Suppressor macrophage treated with lipopolysaccharide for 1 hour (primary cell): ENCODE results near the gene PLEKHN1.
A peak's percentile ranks its signal among the peaks of the same experiment; 100 is the strongest.

Source experiments
- DNase-seq, 3 donors: peaks; one replicate each; pipeline ENCODE4 v3.0.0-alpha.2; 2020 to 2022

Gene PLEKHN1

DNA sequence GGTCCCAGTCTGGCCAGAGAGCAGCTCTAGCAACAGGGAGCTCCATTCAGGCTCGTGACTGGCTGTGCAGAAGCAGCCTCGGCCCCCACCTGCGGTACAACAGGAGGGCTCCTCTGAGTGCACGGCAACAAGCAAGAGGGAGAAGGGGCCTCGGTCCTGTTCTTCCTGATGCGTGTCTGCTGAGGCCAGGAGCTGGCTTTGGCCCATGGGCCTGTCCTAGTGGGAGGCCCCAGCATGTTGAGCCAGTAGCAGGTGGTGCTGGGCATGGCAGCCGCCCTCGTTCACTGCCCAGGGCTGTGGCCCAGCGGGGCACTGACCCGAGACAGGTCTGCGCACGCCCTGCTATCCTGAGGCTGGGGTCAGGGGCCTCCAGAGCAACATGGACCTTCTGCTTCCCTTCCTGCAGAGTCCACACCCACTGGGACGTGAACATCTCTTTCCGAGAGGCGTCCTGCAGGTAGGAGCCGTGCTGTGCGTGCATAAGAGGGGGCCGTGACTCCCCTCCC lies 35.6 kb upstream of the PLEKHN1 start:
- no peak for DNase-seq

- DNase-seq: no peak
Measured at GRCh38 chr1:931380-932172, 34.7 kb upstream of the PLEKHN1 start.

DNA sequence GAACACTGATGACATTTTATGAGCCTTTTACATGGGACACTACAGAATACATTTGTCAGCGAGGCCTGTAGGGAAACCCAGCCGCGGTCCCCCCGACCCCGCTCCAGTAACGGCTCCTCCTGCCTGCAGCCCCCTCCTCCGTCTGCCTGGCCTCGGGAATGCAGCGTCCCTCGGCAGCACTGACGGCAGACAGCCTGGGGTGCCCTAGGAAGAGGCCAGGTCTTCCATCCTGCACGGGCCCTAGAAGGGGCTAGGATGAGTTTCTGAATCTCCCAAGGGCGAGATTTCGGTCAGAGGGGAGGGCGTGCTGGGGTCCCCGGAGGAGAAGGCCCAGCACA lies 34.1 kb upstream of the PLEKHN1 start:
- no peak for DNase-seq

DNA sequence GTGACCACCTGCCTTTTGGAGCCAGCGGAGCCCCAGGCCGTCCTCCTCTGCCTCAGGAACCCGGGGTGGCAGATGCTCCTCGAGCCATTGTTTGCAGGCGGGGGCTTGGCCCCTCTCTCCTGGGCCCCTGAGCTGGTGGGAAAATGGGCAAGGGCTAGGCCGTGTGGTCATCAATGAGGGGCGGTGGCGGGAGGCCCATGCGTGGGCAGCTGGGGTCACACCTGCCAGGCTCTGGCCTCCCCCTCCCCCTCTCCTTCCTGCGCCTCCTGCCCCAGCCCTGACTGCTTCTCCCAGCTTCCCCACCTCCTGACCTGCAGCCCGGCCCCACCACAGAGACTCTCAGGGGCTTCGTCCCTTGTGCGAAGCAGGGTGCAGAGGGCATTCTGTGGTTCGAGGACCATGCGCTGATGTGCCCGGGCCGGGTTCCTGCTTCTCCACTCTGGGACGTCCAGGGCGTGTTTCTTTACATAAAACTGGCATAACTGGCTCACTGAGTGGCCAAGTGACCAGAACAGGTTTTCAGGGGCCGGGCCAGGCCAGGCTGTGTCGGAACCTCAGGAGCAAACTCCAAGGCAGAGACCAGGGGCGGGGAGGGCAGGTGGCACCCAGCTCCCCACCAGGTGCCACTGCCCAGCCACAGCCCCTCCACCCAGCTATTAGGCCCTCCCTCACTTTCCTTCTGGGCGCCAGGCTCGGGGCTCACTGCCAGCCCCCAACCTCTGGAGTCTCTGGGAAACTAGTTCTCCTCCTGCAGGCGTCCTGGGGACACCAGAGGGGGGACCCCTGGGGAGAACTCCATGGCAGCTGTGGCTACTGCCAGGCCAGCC lies 33.3 kb upstream of the PLEKHN1 start:
- DNase-seq: no peak

DNA sequence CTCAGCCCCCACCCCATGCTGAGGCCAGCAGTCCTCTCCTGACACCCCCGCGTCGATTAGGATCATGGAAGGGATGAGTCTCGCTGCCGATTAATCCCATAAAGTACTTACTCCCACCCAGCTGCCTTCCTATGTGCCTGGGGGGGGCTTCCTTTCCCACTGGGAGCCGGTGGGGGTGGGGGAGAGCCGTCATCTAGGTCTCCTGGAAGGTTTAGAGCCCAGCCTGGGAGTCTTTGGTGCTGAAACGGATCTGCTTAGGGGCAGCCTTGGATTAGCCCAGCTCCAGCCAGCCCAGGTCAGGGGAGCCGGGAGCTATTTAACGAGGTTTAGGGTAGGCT lies 32.7 kb upstream of the PLEKHN1 start:
- no peak for DNase-seq

DNA sequence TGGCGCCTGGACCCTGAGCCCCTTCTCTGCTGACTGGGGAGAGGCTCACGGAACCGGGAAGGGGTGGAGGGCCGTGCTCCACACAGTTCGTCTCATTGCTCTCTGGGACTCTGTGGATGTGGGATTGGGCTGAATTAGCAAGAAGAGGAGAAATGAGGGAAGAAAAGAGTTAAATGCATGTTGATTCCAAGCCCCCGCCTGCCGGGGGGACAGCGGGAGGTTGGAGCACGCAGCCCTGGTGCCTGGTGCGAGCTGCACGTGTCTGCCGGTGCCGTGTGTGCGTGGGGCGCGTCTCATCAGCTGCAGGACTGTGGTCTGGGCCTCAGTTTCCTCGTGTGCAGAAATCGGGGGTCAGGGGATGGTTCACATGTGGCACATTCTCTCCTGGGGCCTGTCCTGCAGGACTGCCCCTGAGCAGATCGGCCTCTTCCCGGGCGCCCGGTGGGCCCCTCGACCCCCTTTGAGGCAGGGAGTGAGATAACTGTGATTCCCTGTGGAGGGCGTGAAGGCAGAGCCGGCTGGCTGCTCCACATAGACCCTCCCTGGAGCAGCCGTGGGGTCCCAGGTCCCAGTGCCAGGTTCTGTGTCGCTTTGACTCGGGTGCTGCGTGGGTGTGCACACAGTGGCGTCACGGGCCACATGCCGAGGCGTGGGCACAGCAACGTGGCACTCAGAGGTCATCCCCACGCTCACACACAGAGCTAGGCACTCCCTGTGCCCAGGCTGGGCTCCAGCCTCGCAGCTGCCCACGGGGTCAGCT lies 31.1 kb upstream of the PLEKHN1 start:
- peak in 2 of 3 donors; percentile 48 to 56 for DNase-seq

DNA sequence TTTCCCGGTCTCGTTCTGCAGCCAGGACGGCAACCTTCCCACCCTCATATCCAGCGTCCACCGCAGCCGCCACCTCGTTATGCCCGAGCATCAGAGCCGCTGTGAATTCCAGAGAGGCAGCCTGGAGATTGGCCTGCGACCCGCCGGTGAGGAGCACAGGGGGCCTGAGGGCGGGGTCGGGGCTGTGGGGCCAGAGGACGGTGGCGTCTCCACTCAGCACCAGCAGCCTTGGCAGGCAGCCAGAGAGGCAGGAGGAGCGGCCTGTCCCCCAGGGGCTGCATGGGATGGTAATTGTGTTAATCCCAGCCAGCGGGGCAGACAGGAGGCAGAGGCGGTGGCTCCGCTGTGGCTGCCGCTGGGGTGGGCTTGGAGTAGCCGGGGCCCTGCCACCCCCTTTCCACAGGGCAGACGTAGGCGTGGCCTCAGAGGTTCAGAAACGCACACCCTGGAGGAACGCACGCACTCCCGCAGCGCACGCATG lies 30.5 kb upstream of the PLEKHN1 start:
- DNase-seq: no peak

DNA sequence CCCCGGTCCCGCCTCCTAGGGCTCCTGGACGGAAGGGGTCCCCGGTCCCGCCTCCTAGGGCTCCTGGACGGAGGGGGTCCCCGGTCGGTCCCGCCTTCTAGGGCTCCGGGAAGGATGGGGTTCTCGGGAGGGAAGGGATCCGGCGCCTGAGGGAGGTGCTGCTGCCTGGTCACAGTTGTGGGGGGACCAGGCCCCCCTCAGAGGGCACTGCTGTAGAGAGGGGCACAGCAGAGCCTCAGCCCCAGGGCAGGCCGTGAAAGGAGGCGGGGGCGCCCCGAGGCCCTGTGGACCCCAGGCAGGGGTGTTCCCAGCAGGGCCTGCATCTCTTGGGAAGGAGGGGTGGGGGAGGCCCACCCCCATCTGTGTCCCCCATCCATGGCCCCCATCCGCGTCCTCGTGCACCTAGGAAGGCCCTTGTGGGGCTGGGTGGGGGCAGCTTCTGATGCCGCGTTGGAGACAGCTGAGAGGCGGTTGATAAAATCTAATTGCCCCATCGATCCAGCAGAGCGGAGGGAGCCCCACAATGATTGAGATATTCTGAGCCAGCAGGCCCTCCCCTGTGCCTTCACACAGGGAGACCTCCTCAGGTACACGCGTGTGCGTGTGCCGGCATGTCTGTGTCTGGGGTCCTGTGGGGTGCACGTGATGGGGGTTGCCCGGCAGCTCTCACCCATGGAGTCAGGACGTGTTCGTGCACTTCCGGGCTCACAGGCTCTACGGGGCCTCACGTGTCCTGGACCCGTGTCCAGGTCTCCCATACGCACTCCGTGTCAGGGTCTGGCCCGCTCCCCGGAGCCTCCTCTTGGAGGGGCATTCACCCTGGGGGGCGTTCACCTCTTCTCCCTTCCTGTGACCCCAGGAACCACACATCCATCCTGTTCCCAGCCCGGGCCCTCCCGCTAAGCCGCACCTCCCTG lies 29.7 kb upstream of the PLEKHN1 start:
- DNase-seq: no peak

DNA sequence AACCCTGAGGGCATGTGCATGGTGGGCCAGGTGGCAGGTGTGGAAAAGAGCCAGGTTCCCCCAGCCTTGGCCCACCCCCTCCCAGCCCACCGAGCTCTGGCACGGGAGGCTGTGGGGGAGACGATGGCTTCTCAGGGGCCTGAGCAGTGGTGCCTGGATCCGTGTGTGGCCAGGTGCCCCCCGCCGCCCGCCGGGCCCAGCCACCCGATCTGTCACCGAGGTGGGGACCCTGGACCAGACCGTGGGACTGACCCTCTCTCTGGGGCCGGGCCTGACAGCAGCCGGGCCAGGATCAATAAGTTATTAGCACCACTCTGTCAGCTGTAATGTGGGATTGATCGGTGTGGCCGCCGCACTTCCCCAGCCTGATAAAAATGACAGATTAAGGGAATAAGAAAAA lies 28.8 kb upstream of the PLEKHN1 start:
- no peak for DNase-seq

GRCh38 chr1:938088-938683 lies 28.1 kb upstream of the PLEKHN1 start:
- DNase-seq: peak; percentile 26 to 47 (median 40)

- DNase-seq: no peak
Measured at GRCh38 chr1:938711-939489, 27.4 kb upstream of the PLEKHN1 start.

- DNase-seq: no peak
Measured at GRCh38 chr1:939511-940106, 26.7 kb upstream of the PLEKHN1 start.

GRCh38 chr1:940107-941014 lies 25.9 kb upstream of the PLEKHN1 start:
- peak in 2 of 3 donors; percentile 25 to 63 for DNase-seq

DNA sequence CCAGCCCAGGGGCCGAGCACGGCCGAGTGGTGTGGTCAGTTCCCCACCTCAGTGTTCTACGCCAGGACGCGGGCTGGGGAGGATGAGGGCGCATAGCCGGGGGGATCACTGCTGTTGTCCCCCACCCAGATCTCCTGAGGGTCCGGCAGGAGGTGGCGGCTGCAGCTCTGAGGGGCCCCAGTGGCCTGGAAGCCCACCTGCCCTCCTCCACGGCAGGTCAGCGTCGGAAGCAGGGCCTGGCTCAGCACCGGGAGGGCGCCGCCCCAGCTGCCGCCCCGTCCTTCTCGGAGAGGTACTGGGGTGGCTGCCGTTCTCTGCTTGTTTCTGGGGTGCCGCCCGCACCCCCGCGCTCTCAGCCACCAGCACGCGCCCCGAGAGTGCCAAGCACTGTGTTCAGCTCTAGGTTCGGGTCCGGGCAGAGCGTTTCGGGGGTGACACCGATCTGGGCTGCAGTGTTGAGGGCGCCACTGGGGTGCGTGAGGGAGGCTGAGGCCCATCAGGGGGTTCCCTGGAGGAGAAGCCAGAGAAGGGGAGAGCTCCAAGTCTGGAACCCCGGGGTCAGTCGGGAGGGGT lies 25.2 kb upstream of the PLEKHN1 start:
- DNase-seq: no peak

GRCh38 chr1:941588-942383 lies 24.5 kb upstream of the PLEKHN1 start:
- peak; percentile 48 to 71 (median 55) for DNase-seq

GRCh38 chr1:942411-942821 lies 23.9 kb upstream of the PLEKHN1 start:
- DNase-seq: peak in 1 of 3 donors; percentile 34

DNA sequence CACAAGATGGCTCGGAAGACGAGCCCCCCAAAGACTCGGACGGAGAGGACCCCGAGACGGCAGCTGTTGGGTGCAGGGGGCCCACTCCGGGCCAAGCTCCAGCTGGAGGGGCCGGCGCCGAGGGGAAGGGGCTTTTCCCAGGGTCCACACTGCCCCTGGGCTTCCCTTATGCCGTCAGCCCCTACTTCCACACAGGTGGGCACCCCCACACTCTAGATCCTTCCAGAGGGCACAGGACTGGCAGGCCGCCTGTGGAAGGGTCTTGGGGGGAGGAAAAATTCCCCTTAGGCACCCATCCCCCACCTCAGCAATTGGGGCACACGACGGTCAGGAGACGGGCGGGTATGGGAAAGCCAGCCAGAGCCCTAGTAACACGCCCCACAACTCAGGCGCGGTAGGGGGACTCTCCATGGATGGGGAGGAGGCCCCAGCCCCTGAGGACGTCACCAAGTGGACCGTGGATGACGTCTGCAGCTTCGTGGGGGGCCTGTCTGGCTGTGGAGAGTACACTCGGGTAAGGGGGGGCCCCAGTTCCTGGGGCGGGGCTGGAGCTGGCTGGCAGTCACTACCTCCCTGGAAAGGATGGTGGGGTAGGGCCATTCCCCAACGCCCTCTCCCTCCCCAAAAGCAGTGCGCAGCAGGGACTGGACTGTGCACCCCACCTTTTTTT lies 23.3 kb upstream of the PLEKHN1 start:
- no peak for DNase-seq
